NCI-H446 (cell line): ENCODE results near the gene TEN1.

Experiments
- DNase-seq, 2 experiments: peaks; one replicate each; lab custom pipeline; 2025; lab: John Stamatoyannopoulos, UW

Gene TEN1

GRCh38 chr17:76005263-76006149 lies 26.5 kb downstream of the TEN1 start:
- DNase-seq, result peak; percentile 65 to 86

GRCh38 chr17:76007131-76007849 lies 28.2 kb downstream of the TEN1 start:
- no peak for DNase-seq

- DNase-seq, result no peak
These were observed 28.8 kb downstream of the TEN1 start for GRCh38 chr17:76007850-76008165.

GRCh38 chr17:76008208-76008607 lies 29.2 kb downstream of the TEN1 start:
- DNase-seq, result no peak

- DNase-seq, result no peak
These were observed 29.8 kb downstream of the TEN1 start for GRCh38 chr17:76008630-76009425.

GRCh38 chr17:76009447-76009846 lies 30.4 kb downstream of the TEN1 start:
- DNase-seq, result no peak

GRCh38 chr17:76009969-76010661 lies 31.1 kb downstream of the TEN1 start:
- no peak for DNase-seq

- DNase-seq, result no peak
These were observed 32.9 kb downstream of the TEN1 start for GRCh38 chr17:76011951-76012350.

- no peak for DNase-seq
These were observed 34.4 kb downstream of the TEN1 start for GRCh38 chr17:76013377-76013932.

- peak; percentile 53 to 86 for DNase-seq
These were observed 35.3 kb downstream of the TEN1 start for GRCh38 chr17:76014100-76014924.

- DNase-seq, result no peak
These were observed 35.9 kb downstream of the TEN1 start for GRCh38 chr17:76014925-76015261.

GRCh38 chr17:76017481-76018339 lies 38.7 kb downstream of the TEN1 start:
- DNase-seq, result no peak

GRCh38 chr17:76018340-76018680 lies 39.3 kb downstream of the TEN1 start:
- no peak for DNase-seq

- no peak for DNase-seq
These were observed 39.8 kb downstream of the TEN1 start for GRCh38 chr17:76018801-76019200.

GRCh38 chr17:76019833-76020467 lies 40.9 kb downstream of the TEN1 start:
- DNase-seq, result no peak

GRCh38 chr17:76022285-76022684 lies 43.2 kb downstream of the TEN1 start:
- DNase-seq, result no peak

- DNase-seq, result no peak
These were observed 44.2 kb downstream of the TEN1 start for GRCh38 chr17:76022973-76023899.

- no peak for DNase-seq
These were observed 44.8 kb downstream of the TEN1 start for GRCh38 chr17:76023900-76024237.

- no peak for DNase-seq
These were observed 45.3 kb downstream of the TEN1 start for GRCh38 chr17:76024353-76024752.
